PC-3 (cell line): Measurements from ENCODE around the gene MATN1.

Experiments used
- CTCF ChIP-seq: fragments of 300-600 bp; sonication (generic); conservative IDR thresholded peaks from 2 replicates; pipeline ENCODE4 v1.5.1; 2017; ENCODE audit warnings: antibody characterized with exemption, low read depth, mild to moderate bottlenecking, low read length
- EZH2 ChIP-seq: fragments of 300-600 bp; sonication (generic); IDR thresholded peaks from one replicate; pipeline ENCODE4 v1.6.1; 2017; ENCODE audit warnings: antibody characterized with exemption, mild to moderate bottlenecking, low read length; ENCODE audit not compliant: unreplicated experiment

- TF ChIP-seq CTCF = no peak
- no peak for TF ChIP-seq EZH2
Observed at GRCh38 chr1:30771005-30771404, 47.6 kb upstream of the MATN1 start.
